ENCODE data around the gene VLDLR. TPM values are rescaled to one million over a fixed set of nuclear protein-coding genes. Genes with fewer than 3 reads are reported as not detected.
"Not testable (repeated sequence)": the region's sequence is repeated elsewhere in the genome, so short reads cannot be mapped to it uniquely, and the experiment has no call there.

The VLDLR gene
- total RNA-seq, 1 donor from 2014 or later = 26.9 TPM

DNA sequence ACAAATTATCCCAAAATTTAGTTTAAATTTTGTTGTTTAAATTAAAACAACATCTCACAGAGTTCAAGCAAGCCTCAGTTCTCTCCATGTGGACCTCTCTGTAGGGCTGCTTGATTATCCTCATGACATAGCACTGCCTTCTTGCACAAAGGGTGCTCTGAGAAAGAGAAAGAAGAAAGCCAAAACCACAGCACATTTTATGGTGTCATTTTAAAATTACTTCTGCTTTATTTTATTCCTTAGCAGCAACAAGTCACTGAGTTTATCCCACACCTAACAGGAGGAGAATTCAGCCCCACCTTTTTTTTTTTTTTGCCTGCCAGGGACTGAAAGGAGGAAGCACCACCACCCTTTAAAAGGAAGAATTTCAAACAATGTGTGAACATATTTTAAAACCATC, 82.9 kb downstream of the VLDLR start:
- TF ChIP-seq, protein P1, sequence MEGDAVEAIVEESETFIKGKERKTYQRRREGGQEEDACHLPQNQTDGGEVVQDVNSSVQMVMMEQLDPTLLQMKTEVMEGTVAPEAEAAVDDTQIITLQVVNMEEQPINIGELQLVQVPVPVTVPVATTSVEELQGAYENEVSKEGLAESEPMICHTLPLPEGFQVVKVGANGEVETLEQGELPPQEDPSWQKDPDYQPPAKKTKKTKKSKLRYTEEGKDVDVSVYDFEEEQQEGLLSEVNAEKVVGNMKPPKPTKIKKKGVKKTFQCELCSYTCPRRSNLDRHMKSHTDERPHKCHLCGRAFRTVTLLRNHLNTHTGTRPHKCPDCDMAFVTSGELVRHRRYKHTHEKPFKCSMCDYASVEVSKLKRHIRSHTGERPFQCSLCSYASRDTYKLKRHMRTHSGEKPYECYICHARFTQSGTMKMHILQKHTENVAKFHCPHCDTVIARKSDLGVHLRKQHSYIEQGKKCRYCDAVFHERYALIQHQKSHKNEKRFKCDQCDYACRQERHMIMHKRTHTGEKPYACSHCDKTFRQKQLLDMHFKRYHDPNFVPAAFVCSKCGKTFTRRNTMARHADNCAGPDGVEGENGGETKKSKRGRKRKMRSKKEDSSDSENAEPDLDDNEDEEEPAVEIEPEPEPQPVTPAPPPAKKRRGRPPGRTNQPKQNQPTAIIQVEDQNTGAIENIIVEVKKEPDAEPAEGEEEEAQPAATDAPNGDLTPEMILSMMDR (IDR thresholded peaks at IDR 0.05; ENCODE audit: insufficient read depth, low read length, severe bottlenecking) = no peak
- DNase-seq (ENCODE audit: low read depth) = no peak
- Histone ChIP-seq H3K4me3 (ENCODE audit: low read depth, low read length) (no peak overlapping the region), H3K36me3 (ENCODE audit: control insufficient read depth, insufficient read depth, low read length) (no peaks in the 10 kb centered on the region), H3K27me3 (ENCODE audit: control insufficient read depth, insufficient read depth, low read length) (no peaks in the 10 kb centered on the region)
- no peak for FAIRE-seq

DNA sequence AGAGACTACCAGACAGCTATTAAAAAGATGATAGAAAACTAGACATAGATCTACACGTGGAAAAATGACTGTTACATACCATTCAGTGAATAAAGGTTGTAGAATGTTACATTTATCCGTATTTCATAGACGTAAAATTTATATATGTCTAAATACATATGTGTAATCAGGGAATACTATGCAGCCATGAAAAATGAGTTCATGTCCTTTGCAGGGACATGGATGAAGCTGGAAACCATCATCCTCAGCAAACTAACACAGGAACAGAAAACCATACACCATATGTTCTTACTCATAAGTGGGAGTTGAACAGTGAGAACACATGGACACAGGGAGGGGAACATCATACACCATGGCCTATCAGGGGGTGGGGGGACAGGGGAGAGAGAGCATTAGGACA, 85.7 kb downstream of the VLDLR start:
- not testable (repeated sequence) for DNase-seq (ENCODE audit: low read depth); H3K36me3 ChIP-seq (ENCODE audit: control insufficient read depth, insufficient read depth, low read length); FAIRE-seq; H3K27me3 ChIP-seq (ENCODE audit: control insufficient read depth, insufficient read depth, low read length); H3K4me3 ChIP-seq (ENCODE audit: low read depth, low read length)

Other genes starting within 250 kb of the VLDLR start
- not detected in 2 replicates for gene KCNV2, start 95.7 kb downstream of the VLDLR start, total RNA-seq
- 41.6 and 62.4 TPM in 2 replicates for gene PUM3, start 222.3 kb downstream of the VLDLR start, total RNA-seq